HepG2 (cell line): ENCODE data around the gene WDHD1. TPM values are rescaled to one million over a fixed set of nuclear protein-coding genes. Genes with fewer than 3 reads are reported as not detected.

Source experiments
- CHD4 ChIP-seq: fragments of 200-600 bp; sonication (generic); IDR thresholded peaks from 2 replicates; pipeline ENCODE4 v1.7.0; 2017; ENCODE audit warnings: mild to moderate bottlenecking, low read length, borderline replicate concordance
- FOSL1 ChIP-seq: sonication (generic); formaldehyde crosslinking; IDR thresholded peaks from 2 replicates; pipeline ENCODE4 v1.9.0; 2021; ENCODE audit warnings: missing genetic modification reagents, borderline replicate concordance
- MED8 ChIP-seq: sonication (generic); formaldehyde crosslinking; IDR thresholded peaks from 2 replicates; pipeline ENCODE4 v1.8.1; 2023; ENCODE audit warnings: mild to moderate bottlenecking, missing genetic modification reagents; ENCODE audit not compliant: insufficient replicate concordance
- PAX8 ChIP-seq: sonication (generic); formaldehyde crosslinking; IDR thresholded peaks from 2 replicates; pipeline ENCODE4 v1.8.0; 2022; ENCODE audit warnings: mild to moderate bottlenecking, missing genetic modification reagents, borderline replicate concordance
- STAG1 ChIP-seq: sonication (generic); formaldehyde crosslinking; IDR thresholded peaks from 2 replicates; pipeline ENCODE4 v1.4.0; 2020; ENCODE audit warnings: missing genetic modification reagents
- ZNF343 ChIP-seq: sonication (generic); formaldehyde crosslinking; IDR thresholded peaks from 2 replicates; pipeline ENCODE4 v1.4.0; 2020; ENCODE audit warnings: mild to moderate bottlenecking, missing genetic modification reagents
- ZNF782 ChIP-seq: sonication (generic); formaldehyde crosslinking; IDR thresholded peaks from 2 replicates; pipeline ENCODE4 v1.4.0; 2020; ENCODE audit warnings: missing genetic modification reagents, mild to moderate bottlenecking, borderline replicate concordance
- polyA plus RNA-seq, 8 experiments: library from polyadenylated mRNA; depleted of rRNA in 3 of 8; stranded (reverse) in 7 of 8; unstranded in 1 of 8; fragments of >200 nt; fragmentation: Illumina TruSeq in 4 of 8; extraction: Trizol in 4 of 8; gene quantifications; 2 replicates each; pipeline versions ENCODE4 v1.2.1 to v1.2.3, GENCODE V29; 2011 to 2016; ENCODE audit warnings: low read depth in 4 of 8, missing spikeins in 1 of 8, mixed read lengths in 1 of 8; ENCODE audit not compliant: insufficient read depth in 1 of 8
- total RNA-seq, 5 experiments: library from RNA; depleted of rRNA; stranded (reverse); fragments of >200 nt; fragmentation: Illumina TruSeq; extraction: Trizol; gene quantifications; 2 replicates each; pipeline ENCODE4 v1.2.3, GENCODE V29; 2016; ENCODE audit warnings: low read depth in 1 of 5
- TF ChIP-seq, protein P1 (sequence below), 2 experiments: IDR thresholded peaks; 2 replicates each; pipeline ENCODE4 v1.6.1; 2011 to 2012; ENCODE audit warnings: low read length in 2 of 2, borderline replicate concordance in 1 of 2, low read depth in 1 of 2, mild to moderate bottlenecking in 1 of 2, moderate library complexity in 1 of 2
- TF ChIP-seq, protein P2 (sequence below): IDR thresholded peaks from 2 replicates; pipeline ENCODE4 v1.6.1; 2012; ENCODE audit warnings: low read depth, low read length, improper control_type of control experiment

WDHD1 gene
- total and polyA plus RNA-seq, 2 of the 13 experiments (the other 11 are each of a cell fraction or from before 2014, with no cell fraction given): 5.5 to 27.5 TPM

DNA sequence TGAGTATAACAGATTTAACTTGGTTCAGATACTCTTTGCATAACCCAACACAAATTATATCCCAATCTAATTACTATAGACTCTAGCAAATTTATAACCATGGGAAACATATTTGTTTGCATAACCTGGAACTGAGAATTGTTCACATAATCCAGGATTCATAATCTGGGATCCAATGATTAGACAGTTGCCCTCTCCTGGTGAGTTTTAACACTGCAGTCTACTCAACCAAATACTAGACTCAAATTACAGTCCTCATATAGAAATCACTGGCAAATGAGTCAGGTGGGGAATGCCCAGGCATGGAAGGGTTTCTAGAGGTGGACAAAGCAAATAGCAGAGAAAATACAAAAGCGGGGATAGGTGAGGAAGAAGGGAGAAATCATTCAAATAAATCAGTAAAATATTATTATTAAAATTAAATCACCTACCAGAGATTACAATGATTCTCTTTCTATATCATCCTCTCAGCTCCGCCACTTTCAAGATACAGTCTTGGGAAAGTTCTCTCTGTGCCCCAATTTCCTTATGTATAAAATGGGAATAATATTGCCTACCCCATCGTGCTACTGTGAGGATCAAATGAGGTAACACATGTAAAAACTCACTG lies 133.6 kb downstream of the WDHD1 start (continued):
- TF ChIP-seq, protein P1, sequence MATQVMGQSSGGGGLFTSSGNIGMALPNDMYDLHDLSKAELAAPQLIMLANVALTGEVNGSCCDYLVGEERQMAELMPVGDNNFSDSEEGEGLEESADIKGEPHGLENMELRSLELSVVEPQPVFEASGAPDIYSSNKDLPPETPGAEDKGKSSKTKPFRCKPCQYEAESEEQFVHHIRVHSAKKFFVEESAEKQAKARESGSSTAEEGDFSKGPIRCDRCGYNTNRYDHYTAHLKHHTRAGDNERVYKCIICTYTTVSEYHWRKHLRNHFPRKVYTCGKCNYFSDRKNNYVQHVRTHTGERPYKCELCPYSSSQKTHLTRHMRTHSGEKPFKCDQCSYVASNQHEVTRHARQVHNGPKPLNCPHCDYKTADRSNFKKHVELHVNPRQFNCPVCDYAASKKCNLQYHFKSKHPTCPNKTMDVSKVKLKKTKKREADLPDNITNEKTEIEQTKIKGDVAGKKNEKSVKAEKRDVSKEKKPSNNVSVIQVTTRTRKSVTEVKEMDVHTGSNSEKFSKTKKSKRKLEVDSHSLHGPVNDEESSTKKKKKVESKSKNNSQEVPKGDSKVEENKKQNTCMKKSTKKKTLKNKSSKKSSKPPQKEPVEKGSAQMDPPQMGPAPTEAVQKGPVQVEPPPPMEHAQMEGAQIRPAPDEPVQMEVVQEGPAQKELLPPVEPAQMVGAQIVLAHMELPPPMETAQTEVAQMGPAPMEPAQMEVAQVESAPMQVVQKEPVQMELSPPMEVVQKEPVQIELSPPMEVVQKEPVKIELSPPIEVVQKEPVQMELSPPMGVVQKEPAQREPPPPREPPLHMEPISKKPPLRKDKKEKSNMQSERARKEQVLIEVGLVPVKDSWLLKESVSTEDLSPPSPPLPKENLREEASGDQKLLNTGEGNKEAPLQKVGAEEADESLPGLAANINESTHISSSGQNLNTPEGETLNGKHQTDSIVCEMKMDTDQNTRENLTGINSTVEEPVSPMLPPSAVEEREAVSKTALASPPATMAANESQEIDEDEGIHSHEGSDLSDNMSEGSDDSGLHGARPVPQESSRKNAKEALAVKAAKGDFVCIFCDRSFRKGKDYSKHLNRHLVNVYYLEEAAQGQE (IDR thresholded peaks at IDR 0.05; ENCODE audit: borderline replicate concordance in 1 of 2, low read depth in 1 of 2, low read length in 2 of 2): no peak
- no peak for TF ChIP-seq CHD4
- no peak for TF ChIP-seq ZNF782
- TF ChIP-seq FOSL1 (CRISPR knock-in tag): no peak
- TF ChIP-seq, protein P2, sequence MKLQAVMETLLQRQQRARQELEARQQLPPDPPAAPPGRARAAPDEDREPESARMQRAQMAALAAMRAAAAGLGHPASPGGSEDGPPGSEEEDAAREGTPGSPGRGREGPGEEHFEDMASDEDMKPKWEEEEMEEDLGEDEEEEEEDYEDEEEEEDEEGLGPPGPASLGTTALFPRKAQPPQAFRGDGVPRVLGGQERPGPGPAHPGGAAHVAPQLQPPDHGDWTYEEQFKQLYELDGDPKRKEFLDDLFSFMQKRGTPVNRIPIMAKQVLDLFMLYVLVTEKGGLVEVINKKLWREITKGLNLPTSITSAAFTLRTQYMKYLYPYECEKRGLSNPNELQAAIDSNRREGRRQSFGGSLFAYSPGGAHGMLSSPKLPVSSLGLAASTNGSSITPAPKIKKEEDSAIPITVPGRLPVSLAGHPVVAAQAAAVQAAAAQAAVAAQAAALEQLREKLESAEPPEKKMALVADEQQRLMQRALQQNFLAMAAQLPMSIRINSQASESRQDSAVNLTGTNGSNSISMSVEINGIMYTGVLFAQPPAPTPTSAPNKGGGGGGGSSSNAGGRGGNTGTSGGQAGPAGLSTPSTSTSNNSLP: peak; percentile 83
- TF ChIP-seq ZNF343 (CRISPR knock-in tag): no peak
- peak; percentile 48 for TF ChIP-seq STAG1 (CRISPR knock-in tag)
- no peak for TF ChIP-seq PAX8
- no peak for TF ChIP-seq MED8
